HG02763 (cell line): ENCODE results near the gene C6orf136.

Source experiments
- ATAC-seq: cut with Tn5 transposase; IDR thresholded peaks from one replicate; pipeline ENCODE4 v1.9.1; 2021; ENCODE audit warnings: mild to moderate bottlenecking, moderate library complexity; ENCODE audit not compliant: unreplicated experiment

Gene C6orf136

GRCh38 chr6:30685157-30686008, 38.5 kb downstream of the C6orf136 start:
- no peak for ATAC-seq

GRCh38 chr6:30686009-30686907, 39.3 kb downstream of the C6orf136 start, which contains the start of gene PPP1R18:
TSS of gene PPP1R18 (minus strand) at chr6:30686645. CDS start at chr6:30686018, 627 bp downstream.
- no peak for ATAC-seq

- peak; percentile 49 for ATAC-seq
Measured at GRCh38 chr6:30686908-30687658, 40.1 kb downstream of the C6orf136 start.

- no peak for ATAC-seq
Measured at GRCh38 chr6:30687659-30688431, 40.9 kb downstream of the C6orf136 start.

DNA sequence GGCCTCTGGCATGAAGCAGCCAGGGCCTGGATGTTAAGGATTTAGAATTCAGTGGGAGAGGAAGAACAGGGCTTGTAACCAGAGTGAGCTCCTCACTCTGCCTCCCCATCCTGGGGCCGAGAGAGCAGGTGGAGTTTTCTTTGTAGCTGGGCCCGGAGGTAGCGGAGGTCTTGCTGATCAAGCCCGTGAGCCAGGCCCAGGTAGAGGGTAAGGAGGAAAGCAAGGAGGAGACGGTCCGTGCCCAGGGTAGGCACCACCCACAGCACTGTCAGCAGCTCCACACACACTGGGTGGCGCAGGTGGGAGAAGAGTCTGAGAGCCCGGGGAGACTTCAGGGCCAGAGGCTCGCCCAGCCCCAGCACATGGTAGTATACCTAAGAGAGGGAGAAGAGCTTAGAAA, 41.6 kb downstream of the C6orf136 start:
- ATAC-seq, result no peak

GRCh38 chr6:30689022-30689865, 42.3 kb downstream of the C6orf136 start:
- no peak for ATAC-seq

- ATAC-seq, result no peak
Measured at GRCh38 chr6:30689985-30690384, 43.1 kb downstream of the C6orf136 start.

DNA sequence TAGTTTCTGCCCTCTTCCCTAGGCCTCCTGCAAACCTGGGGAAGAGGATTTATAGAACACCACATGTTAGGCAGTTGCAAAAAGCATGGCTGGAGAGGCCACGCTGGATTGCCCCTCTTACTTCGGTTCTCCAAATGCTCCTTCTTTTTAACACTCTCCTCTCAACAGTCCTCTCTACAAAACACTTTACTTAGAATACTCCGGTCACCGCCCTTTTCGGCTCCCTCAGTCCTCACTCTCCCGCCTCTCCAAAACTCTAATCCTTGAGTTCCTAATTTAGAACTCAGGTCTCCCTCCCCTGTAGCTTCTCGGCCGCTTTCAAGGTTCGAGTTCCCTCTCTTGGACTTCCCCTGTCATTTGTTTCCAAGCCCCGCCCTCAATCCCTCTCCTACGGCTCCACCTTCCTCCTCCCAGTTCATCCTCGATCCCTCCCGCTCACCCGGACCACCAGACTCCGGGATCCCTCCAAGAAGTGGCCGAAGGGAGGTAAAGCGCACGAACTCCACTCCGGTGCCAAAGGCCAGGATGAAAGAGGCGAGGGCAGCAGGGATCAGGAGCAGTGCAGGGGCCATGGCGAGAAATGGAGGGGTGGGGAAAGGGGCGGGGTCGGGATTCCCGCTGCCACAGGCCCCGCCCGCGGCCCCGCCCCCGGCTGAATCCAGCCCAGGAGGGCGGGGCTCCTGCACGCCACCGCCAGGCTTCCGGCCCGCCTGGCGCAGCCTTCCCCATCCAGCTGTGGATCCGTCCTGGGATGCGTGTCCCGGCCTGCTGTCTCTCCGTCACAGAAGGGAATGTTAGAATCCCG, 43.7 kb downstream of the C6orf136 start, which contains the start of gene NRM:
Gene NRM (minus strand): TSS at position 582 of the 805 bp plus-strand sequence. CDS start 10 bp downstream, at position 572.
- ATAC-seq, result peak; percentile 37

- no peak for ATAC-seq
Measured at GRCh38 chr6:30691208-30691847, 44.4 kb downstream of the C6orf136 start.

DNA sequence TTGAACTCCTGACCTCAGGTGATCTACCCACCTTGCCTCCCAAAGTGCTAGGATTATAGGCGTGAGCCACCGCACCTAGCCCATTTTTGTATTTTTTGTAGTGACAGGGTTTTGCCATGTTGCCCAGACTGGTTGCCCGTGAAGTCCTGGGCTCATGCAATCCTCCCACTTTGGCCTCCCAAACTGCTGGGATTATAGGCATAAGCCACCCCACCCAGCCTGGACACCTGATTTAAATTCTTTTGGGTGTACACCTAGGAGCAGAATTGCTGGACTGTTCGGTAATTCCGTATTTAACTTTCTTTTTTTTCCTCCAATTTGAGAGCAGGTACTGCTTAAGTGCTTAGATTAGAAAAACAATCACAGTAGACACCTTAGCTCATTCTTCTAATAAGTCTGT, 49.5 kb downstream of the C6orf136 start:
- ATAC-seq, result no peak

DNA sequence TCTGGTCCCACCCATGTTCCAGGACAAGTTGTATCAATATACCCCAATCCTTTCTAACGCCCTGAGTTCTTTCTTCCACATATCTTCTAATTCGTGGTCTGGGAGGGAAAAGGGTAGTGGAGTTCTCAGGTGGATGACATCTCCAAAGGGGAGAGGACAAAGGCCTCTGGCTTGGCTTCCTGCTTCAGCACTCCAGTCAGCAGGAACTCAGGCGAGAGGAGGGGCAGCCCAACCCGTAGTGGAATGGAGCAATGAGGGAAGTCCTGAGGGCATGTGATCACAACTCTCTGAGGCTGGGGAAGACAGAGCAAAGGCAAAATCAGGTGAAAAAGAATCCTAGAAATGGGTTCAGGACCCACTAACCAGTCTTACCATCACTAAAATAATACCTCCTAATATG, 53.4 kb downstream of the C6orf136 start:
- ATAC-seq, result no peak
